Putamen (tissue), 1 donor: ENCODE results near the gene YIF1B.

ENCODE experiments used
- DNase-seq: peaks from one replicate; pipeline ENCODE4 v3.0.0-alpha.2; 2016; ENCODE audit warnings: low spot score

YIF1B gene

DNA sequence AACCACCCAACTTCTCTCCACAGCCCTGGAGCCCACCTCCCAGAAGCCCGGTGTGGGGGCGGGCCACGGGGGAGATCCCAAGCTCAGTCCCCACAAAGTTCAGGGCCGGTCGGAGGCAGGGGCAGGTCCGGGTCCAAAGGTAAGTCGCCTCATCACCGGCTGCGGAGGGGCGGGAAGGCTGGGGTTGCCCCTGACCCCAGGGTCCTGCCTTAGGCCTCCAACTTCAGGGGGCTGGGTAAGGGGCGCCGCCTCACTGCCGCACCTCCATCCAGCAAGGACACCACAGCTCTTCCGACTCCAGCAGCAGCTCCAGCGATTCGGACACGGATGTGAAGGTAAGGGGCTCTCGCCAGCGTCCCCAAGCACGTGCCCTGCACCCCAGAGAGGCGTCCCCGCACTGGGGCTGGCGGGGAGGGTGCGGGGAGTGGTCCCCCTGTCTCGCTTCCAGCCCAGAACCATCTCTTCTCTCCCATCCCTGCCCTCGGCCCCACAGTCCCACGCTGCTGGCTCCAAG is 11.3 kb downstream of the YIF1B start:
- DNase-seq = no peak

DNA sequence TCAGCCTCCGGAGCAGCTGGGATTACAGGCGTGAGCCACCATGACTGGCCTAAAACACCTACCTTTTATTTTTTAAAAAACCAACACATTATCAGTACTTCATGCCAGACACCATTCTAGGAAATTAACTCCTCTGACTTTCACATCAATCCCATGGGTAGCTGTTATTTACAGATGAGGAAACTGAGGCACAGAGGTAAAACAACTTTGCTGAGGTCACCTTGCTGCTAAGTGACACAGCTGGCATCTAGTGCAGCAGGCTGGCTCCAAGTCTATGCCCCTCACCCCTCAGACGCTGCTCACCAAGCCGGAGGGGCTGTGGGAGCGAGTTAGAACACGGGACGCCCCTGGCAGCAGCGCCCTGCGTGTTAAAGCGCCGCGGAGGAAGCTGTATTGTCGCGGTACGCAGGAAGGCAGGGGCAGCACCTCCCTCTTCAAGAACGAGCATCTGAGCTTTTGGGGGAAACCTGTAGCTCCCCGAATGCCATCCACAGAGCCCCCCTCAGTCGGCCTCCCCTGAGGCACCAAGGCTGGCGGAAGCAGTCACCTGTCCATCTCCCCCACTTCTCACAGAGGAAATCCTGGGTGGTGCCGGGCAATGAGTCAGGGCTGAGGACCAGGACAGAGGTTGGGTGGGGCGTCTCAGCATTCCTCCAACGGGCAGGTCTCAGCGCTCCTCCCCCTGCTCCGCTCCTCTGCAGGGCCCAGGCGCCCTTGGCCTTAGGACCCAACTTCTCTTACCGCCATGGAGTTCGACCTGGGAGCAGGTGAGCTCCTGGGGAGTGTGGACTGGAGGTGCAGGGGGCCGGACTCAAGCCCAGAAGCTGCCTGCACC is 12.0 kb downstream of the YIF1B start, which contains the start of gene C19orf33:
TSS of gene C19orf33 (plus strand) at position 735 of the 835 bp plus-strand sequence. CDS start at position 746, 11 bp downstream.
- DNase-seq = no peak

DNA sequence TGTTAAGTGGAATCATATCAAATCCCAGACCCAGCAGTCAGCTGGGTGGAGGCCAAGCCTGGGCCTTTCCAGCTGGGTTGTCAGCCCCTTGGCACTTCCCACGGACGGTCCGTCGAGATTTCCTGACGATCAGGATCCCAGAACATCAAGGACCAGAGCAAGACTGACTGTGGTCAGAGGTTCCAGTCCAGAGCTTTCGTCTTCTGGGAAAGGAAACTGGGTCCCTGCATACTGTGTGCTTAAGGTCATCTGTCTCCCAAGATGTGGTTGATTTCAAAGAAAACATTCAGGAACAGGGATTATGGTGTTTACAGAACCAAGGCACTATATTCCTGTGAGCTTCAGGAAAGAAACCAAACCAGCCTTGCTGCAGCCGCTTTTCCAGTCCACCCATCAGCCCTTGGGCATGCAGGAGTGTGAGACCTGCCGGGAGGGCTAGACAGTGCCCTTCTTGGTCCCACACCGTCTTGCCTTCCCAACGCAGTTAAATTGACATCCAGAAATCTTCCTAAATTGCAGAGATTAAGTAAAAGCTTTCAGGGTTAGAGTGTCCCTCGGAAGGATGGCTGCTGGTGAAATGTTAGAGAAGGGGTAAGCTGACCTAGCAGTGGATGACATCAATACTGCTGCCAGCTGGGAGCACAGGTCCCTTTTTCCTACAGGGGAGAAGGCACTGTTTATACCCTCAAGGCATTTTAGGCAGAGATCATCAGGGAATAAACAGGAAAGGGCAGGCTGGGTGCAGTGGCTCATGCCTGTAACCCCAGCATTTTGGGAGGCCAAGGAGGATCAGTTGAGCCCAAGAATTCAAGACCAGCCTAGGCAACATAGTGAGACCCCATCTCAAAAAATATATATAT is 16.7 kb downstream of the YIF1B start:
- no peak for DNase-seq

DNA sequence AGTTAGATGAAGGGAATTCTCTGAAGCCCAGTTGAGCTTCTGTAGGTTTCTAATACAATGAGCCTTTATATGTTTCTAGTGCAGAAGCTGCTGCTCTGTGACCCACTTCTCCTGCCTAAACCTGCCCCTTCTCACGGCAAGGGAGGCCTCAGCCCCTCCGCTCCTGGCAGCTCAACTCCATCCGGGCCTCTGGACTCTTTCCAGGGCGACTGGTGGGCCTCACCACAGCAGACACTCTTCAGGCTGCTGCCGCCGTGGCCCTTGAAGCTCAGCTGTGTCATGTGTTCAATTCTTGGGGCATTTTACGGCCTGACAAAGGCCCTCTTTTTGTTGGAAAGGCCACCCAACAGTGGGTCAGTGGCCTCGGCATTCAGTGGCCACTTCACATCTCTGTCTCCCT is 21.7 kb downstream of the YIF1B start:
- no peak for DNase-seq

DNA sequence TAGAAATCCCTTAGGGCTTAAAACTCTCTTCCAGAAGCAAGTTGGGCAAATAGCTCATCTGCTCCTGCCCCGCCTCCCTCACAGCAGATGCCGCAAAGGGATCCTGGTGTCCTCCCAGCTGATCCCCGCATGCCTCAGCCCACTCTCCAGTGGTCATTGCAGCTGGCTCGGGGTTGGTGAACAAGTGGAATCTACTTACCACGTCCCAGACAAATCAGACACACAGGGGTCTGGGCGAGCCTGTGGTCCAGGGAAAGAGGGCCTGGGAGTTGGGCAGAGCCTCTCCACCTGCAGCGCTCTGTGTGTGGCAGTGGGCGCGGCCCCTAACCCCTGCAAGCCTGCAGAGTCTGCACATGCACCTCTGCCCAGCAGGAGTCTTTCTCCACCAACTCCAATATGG is 22.5 kb downstream of the YIF1B start:
- no peak for DNase-seq

DNA sequence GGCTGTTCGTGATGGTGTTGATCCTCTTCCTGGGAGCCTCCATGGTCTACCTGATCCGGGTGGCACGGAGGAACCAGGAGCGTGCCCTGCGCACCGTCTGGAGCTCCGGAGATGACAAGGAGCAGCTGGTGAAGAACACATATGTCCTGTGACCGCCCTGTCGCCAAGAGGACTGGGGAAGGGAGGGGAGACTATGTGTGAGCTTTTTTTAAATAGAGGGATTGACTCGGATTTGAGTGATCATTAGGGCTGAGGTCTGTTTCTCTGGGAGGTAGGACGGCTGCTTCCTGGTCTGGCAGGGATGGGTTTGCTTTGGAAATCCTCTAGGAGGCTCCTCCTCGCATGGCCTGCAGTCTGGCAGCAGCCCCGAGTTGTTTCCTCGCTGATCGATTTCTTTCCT is 23.9 kb downstream of the YIF1B start:
- no peak for DNase-seq

DNA sequence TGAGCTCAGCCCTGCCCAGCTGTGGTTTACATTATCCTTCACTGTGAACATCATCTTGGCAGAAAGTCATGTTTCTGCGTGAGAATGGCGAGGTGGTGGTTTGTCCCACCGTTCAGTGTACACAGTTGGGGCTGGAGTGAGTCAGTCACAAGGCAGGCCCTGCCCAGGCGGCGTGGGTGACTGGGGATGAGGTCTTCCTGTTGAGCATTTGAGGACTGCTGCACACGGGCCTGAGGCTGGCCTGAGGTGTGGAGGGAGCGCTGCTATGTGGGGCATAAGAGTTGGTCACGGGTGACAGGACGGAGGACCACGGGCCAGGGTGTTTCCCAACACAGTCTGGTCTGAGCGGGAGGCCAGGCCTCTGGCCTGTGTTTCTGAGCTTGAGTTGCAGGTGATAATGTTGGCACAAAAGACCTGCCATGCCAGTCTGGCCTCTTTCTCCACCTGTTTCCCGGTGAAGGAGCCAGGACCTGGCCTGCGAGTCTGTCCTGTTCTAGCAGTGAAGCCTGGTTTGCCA is 25.1 kb downstream of the YIF1B start:
- no peak for DNase-seq

DNA sequence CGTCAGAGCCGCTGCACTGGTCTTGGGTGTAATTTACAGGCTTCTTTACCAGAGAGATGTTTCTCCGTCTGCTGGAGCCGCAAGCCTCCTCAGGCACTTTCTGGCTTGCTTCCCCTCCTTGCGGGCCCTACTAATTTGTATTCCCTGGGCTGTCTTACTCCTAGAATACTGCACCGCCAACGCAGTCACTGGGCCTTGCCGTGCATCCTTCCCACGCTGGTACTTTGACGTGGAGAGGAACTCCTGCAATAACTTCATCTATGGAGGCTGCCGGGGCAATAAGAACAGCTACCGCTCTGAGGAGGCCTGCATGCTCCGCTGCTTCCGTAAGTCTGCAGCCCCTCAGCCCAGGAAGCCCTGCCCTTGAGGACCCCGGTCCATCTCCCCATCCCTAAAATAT is 25.8 kb downstream of the YIF1B start:
- DNase-seq = peak; percentile 40

DNA sequence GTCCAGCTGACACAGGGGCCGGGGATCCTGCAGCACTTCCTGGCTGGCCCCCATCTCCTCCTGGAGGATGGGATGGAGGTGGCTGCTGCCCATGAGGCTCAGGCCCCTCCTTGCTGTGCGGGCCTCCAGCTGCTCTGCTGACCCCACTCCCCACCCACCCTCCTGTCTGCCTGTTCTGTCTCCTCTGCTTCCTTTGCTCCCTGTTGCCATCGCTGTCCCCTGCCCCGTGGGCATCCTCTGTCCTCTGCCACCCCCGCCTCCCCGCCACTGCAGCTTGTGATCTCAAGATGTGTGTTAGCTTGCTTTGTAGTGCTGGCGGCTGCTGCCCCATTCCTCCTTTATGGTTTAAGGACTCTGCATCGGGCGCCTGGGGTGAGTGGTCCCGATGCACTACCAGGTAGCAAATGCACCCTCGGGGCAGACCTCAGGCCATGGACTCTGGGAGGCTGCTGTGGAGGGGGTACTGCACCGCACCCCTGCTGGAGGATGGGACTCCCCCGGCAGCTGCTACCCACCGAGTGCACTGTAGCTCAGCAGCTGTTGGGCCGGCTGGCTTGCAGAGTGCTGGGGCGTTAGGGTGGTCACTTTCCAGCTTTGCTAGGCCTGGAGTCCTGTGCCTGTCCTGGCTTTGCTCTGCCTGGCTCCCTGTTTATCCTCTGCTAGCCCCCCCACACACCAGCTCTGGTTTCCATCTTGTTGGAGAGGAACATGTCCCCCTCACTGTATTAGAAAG is 27.5 kb downstream of the YIF1B start:
- DNase-seq = no peak

DNA sequence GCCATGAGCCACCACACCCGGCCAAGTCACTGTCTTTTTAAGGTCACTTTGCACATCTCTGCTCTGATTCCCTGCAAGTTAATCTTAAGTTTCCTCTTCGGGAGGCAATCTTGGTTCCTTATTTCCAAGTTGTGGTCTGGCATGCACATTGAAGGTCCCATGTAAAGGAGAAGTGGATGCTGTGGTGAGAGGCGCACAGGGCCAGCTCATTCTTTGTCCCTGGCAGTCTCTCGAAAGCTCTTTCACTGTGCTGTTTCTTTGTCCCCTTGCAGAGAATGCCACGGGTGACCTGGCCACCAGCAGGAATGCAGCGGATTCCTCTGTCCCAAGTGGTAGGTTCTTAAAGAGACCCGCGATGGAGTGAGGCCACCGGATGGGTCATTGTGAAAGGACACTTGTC is 28.1 kb downstream of the YIF1B start:
- peak; percentile 24 for DNase-seq

DNA sequence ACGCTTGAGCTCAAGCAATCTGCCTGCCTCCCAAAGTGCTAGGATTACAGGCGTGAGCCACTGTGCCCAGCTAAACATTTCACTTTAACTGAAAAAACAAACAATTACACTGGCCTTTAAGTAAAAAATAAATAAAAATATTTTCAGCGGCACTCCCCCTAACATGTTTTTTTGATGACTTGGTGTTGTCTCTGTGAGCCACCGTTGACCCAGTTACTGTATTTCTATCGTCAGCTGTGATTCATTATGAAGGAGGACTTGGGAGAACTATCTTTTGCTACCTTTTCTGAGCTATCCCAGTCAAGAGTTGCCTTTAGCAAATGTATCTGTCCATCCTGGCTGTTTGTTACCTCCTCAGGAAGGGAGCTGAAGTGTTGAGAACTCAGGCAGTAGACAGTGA is 30.2 kb downstream of the YIF1B start:
- DNase-seq = no peak

DNA sequence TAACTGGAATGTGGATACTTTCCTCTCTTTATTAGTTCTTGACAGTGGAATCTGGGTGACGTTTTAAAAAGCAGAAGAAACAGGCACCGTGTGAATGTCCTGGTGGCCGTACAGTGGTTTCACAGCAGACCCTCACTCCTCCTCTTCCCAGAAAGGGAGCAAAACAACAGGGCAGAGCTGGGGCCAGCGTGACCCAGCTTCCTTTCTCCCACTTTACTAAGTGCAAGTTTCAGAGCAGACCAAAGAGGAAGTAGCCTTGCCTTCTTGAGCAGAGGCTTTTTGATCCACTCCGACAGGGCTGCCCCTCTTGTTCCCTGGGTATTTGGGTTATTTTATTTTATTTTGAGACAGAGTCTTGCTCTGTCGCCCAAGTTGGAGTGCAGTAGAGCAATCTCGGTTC is 31.3 kb downstream of the YIF1B start:
- DNase-seq = no peak

DNA sequence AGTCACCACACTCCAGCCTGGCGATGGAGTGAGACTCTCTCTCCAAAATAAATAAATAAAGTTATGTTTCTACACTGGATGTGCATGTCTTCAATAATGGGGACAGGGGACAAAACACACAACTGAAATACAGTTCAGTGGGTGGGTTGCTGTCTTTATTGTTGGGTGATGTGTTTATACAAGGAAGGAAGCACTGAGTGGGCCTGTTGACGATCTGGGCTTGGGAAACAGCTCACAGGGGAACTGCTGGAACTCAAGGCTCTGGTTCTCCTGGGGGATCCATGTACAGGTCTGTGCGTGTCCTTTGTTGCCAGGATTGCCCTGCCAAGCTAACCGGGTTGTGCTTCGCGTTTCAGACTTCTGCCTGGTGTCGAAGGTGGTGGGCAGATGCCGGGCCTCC is 32.5 kb downstream of the YIF1B start:
- no peak for DNase-seq

DNA sequence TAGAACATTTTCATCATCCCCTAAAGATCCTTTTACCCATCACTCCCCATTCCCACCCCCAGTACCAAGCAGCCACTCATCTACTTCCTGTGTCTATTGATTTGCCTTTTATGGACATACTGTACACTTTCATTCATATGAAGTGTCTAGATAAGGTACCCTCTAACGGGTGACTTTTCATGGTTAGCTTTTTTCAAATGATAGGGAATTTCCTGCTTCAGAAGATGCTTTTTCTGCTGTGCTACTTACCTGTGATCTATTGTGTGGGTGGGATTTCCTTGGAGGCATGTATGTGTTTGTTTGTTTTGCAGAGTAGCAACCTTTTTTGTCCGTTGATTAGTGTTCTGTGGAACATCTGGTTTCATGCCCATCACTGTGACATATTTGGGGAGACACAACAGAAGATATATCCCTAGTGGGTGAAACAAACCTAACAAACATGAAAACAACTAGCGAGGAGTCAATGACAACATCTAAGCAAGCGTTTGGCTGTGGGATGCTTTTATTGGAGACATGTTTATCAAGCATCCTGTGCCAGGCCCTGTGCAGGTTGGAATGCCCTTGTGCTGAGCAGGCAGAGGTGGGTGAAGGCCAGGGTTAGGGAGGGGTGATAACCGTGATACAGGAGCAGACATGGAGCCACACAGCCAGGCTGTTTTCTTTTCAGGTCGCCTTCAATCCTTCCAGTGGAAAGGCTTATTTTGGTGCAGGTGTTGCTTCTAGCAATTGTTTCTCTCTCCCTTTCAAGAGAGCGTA is 33.8 kb downstream of the YIF1B start:
- DNase-seq = no peak

DNA sequence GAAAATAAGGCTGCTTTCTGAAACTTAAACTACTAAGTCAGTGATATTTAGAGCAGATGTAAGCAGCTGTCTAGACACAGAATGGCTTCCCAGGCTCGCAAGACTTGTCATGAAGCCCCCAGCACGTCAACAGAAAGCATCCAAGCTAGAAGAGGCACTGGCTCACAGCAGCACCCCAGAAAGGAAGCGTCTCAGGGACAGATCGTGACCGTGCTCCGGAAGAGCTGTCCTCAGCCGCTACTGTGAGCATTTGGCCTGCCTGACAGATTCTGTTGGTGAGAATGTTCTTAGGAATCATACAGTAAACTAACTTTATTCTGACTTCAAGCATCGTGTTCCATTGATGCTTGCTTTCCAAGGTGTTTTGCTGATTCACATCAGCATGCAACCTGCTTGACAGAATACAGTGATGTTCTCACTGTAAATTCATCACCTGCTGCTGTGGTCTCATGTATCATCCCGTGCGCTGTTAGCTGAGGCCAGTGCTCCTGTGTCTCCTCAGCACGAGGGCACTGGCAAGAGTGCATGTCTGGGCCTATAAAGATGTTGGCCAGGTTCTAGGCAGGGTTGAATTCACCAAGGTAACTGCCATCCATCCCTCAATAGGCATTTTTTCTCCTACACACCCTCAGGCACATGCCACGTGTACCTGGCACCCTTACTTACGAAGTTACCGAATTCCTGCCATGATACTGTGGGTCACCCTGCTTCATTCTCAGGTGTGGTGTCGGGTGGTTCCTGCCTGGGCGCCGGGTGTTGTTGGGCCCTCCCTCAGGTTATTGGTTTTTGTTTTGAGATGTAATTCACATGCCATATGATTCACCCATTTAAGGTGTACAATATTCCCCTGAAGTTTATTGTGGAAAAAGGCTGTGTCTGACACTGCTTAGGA is 35.5 kb downstream of the YIF1B start:
- no peak for DNase-seq

DNA sequence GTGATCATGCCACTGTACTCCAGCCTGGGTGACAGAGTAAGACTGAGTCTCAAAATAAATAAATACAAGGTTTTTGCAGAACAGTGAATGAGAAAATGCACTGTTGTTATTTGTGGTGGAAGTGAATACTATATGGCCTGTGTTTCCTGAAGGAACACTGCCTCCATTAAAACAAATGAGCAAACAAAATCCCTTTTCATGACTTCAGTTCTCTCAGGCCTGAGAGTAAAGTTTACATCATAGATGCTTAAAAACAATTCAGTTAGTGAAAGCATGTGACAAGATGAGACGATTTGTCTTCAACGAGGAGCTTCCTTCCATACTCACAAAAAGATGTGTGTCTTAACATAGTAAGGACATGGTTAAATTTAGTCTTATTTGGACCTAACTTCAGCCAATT is 37.0 kb downstream of the YIF1B start:
- no peak for DNase-seq

DNA sequence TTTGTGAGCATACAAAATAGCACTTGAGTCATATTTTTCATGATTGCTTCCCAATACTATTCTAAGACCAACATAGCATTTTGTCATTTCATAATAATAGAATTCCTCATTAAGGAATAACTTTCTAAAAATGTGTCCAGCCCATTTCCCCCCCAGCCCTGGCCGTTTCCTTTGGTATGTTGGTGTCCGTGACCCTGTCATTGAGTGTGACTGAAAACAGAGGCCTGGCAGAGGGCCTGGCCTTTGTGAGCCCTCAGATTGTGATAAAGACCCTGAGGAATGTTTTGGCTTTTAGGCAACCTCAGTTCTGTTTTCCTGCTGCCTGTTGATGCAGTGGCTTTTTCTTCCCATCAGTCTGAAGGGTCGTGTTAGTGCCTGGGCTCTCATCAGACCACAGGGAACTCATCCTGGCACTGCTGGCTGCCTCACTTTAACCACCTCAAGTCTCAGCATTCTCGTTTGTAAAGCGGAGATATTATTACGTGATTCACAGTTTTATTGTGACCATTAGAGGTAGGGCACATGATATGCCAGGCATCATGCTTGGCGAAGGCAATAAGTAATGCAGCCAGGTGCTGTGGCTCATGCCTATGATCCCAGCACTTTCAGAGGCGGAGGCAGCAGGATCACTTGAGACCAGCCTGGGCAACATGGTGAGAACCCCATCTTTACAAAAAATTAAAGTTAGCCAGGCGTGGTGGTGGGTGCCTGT is 37.6 kb downstream of the YIF1B start:
- no peak for DNase-seq

DNA sequence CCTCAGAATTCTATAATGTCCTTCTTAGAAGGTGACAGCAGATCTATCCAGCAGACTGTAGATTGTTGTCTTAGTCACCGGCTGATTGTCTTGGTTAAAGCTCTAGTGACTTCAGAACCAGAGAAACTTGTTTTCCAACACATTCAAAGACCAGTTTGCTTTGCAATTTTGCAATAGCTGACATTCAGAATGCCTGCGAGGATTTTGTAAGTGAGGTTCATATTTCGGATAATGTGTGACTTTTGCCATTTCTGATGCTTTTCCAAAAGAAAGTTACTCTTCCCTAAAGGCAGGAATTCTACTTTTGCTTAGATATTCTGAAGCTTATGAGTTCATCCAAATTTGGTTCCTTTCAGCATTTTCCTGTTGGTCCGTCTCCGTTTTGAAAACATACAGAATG is 38.2 kb downstream of the YIF1B start:
- DNase-seq = no peak

DNA sequence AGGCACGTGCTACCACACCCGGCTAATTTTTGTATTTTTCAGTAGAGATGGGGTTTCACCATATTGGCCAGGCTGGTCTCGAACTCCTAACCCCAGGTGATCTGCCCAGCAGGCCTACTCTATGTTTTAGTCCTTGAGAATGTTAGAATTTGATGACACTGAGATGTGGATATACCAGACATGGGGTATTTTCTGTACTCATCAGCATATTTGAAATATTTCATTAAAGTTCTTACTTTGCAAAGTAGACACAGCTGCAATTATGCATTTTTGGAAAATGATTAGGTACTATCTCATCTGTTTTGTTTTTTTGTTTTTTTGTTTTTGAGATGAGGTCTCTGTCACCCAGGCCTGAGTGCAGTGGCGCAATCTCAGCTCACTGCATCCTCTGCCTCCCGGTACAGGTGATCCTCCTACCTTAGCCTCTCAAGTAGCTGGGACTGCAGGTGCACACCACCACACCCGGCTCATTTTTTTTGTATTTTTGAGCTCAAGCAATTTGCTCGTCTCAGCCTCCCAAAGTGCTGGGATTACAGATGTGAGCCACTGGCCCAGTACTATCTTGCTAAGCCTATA is 38.7 kb downstream of the YIF1B start:
- DNase-seq = no peak
